ENCODE results near the gene CDPF1. TPM values are rescaled to one million over a fixed set of nuclear protein-coding genes. Genes with fewer than 3 reads are reported as not detected.

CDPF1 gene
- total RNA-seq, 1 donor from 2014 or later = 11.1 TPM

DNA sequence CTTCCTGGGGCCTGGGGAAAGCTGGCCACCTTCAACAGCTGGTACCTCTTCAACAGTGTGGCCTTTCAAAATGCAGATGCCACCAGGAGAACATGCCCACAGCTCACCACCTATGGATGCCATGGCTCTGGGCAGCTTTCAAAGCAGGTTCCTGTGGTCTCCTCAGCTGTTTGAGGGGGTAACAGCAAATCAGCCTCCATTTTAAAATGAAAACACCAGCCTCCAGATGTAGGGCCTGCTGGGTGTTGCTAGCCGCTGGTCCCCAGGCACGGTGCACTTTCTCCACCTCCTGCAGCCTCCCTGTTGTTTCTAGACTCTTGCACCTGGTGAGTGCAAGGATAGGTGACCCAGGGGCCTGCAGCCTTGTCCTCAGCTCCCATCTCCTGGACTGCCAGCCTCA is 10.0 kb downstream of the CDPF1 start:
- H3K9me3 Mint-ChIP-seq (ENCODE audit: unreplicated experiment) = no peaks in the 10 kb centered on the region
- no peaks in the 10 kb centered on the region for H3K27me3 Mint-ChIP-seq (ENCODE audit: unreplicated experiment)
- no peak for DNase-seq (ENCODE audit: extremely low spot score, unreplicated experiment)
- peaks cover 4% of the 10 kb centered on the region for H3K4me1 Mint-ChIP-seq (ENCODE audit: unreplicated experiment)
- H3K4me3 Mint-ChIP-seq (ENCODE audit: unreplicated experiment) = no peak overlapping the region
- no peak for TF ChIP-seq CTCF (IDR thresholded peaks at IDR 0.05)
- no peak overlapping the region for H3K27ac Mint-ChIP-seq (ENCODE audit: unreplicated experiment)
- H3K36me3 Mint-ChIP-seq (ENCODE audit: unreplicated experiment) = peaks cover 25% of the 10 kb centered on the region

DNA sequence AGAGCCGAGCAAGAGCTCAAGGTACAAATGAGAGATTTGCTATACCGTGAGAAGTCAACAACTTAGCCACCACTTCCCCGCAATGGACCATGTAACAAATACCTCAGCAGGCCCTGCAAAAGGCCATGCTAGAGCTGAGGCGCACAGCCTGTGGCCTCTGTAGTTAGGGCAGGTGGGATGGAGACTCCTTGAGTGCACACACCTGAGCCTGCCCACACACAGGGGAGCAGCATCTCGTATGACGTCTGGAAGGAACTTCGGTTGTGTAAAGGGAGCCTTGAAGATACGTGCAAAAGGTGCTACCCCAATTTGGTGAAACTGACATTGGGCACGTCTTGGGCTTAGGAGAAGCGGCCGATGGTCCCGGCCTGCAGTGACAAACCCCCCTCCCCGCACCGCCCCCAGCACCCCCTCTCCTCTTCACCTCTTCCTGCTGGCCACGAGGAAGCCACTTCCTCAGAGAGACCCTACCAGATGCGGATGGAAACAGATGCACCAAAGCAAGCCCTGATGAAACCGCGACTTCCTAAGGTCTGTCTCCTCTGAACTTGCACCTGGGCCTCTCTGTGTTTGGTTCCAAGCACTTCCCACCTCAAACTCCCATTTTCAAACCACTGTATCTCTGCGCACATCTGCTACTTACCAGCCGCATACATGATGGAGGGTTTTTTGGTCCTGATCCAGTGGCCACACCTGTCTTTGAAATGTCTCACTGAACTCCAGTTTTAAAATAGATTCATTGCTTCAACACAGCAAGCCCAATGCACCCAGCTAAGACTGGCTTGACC is 10.6 kb downstream of the CDPF1 start:
- peaks cover 6% of the 10 kb centered on the region for H3K4me1 Mint-ChIP-seq (ENCODE audit: unreplicated experiment)
- H3K4me3 Mint-ChIP-seq (ENCODE audit: unreplicated experiment) = no peak overlapping the region
- no peak for DNase-seq (ENCODE audit: extremely low spot score, unreplicated experiment)
- H3K27me3 Mint-ChIP-seq (ENCODE audit: unreplicated experiment) = no peaks in the 10 kb centered on the region
- no peak for TF ChIP-seq CTCF (IDR thresholded peaks at IDR 0.05)
- H3K36me3 Mint-ChIP-seq (ENCODE audit: unreplicated experiment) = peaks cover 28% of the 10 kb centered on the region
- H3K27ac Mint-ChIP-seq (ENCODE audit: unreplicated experiment) = no peak overlapping the region
- no peaks in the 10 kb centered on the region for H3K9me3 Mint-ChIP-seq (ENCODE audit: unreplicated experiment)

DNA sequence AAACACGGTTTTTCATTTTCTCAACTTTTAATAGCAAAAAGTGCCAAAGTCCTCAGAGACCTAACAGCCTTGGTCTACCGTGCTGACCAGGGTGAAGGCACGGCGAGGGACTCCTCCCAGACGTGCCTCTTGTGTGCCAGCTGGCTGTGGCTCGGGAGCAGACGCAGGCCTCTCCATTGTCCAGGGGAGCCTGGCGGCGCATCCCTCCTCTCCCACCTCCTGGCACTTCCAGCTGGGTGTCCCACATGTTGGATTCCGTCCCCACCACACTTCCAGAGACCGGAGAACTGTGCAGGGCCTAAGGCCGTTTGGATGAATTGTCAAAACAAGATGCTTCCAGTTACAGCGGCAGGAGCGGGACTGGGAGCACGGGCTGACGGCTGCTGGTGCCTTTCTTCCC is 11.6 kb downstream of the CDPF1 start:
- Mint-ChIP-seq H3K27me3 (ENCODE audit: unreplicated experiment) (no peaks in the 10 kb centered on the region), H3K9me3 (ENCODE audit: unreplicated experiment) (no peaks in the 10 kb centered on the region), H3K27ac (ENCODE audit: unreplicated experiment) (no peak overlapping the region), H3K4me3 (ENCODE audit: unreplicated experiment) (no peak overlapping the region), H3K36me3 (ENCODE audit: unreplicated experiment) (peaks cover 28% of the 10 kb centered on the region), H3K4me1 (ENCODE audit: unreplicated experiment) (peaks cover 9% of the 10 kb centered on the region)
- no peak for TF ChIP-seq CTCF (IDR thresholded peaks at IDR 0.05)
- no peak for DNase-seq (ENCODE audit: extremely low spot score, unreplicated experiment)

DNA sequence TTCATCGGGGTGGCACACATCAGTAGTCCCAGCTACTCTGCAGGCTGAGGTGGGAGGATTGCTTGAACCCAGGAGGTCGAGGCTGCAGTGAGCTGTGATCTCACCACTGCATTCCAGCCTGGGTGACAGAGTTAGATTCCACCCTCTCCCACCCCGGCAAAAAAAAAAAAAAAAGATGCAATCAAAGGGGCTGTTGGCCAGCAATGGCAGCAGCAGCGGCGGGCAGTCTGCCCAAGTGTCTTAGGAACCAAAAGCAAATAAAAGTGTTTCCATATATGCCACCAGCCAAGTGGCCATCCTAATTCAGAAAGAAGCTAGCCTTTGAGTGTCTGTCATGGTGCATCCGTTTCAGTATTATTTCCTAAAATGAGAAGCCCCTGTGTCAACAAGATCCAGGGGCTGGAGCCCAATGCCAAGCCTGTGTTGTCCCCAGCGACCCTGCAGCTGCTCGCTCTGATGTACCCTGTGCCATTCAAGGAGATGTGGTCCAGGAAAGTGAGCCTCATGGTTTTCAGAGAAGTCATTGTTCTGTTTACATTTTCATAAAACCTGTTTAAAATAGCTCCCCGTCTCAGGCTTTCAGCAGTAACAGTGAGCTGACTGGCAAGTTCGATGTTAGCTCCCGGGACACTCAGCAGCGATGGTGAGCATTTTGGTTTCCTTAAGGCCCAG is 12.5 kb downstream of the CDPF1 start:
- DNase-seq (ENCODE audit: extremely low spot score, unreplicated experiment) = no peak
- H3K27ac Mint-ChIP-seq (ENCODE audit: unreplicated experiment) = peak overlapping the region; percentile 23
- peaks cover 15% of the 10 kb centered on the region for H3K4me1 Mint-ChIP-seq (ENCODE audit: unreplicated experiment)
- H3K9me3 Mint-ChIP-seq (ENCODE audit: unreplicated experiment) = no peaks in the 10 kb centered on the region
- no peak overlapping the region for H3K4me3 Mint-ChIP-seq (ENCODE audit: unreplicated experiment)
- no peak for TF ChIP-seq CTCF (IDR thresholded peaks at IDR 0.05)
- no peaks in the 10 kb centered on the region for H3K27me3 Mint-ChIP-seq (ENCODE audit: unreplicated experiment)
- peaks cover 28% of the 10 kb centered on the region for H3K36me3 Mint-ChIP-seq (ENCODE audit: unreplicated experiment)

GRCh38 chr22:46234969-46235368 is 15.1 kb downstream of the CDPF1 start:
- TF ChIP-seq CTCF (IDR thresholded peaks at IDR 0.05) = no peak

More at GRCh38 chr22:46234969-46235368, 15.1 kb downstream of the CDPF1 start:
- no peak overlapping the region for H3K4me3 Mint-ChIP-seq (ENCODE audit: unreplicated experiment)
- H3K4me1 Mint-ChIP-seq (ENCODE audit: unreplicated experiment) = peaks cover 11% of the 10 kb centered on the region
- no peaks in the 10 kb centered on the region for H3K27me3 Mint-ChIP-seq (ENCODE audit: unreplicated experiment)
- H3K27ac Mint-ChIP-seq (ENCODE audit: unreplicated experiment) = no peak overlapping the region
- DNase-seq (ENCODE audit: extremely low spot score, unreplicated experiment) = no peak
- H3K36me3 Mint-ChIP-seq (ENCODE audit: unreplicated experiment) = peaks cover 28% of the 10 kb centered on the region
- no peaks in the 10 kb centered on the region for H3K9me3 Mint-ChIP-seq (ENCODE audit: unreplicated experiment)
